ENCODE measurements around the gene RPA1. TPM values are rescaled to one million over a fixed set of nuclear protein-coding genes. Genes with fewer than 3 reads are reported as not detected.

RPA1 gene
- total RNA-seq, 1 experiment from 2014 or later = 150 TPM

GRCh38 chr17:1920948-1921351 is 91.1 kb downstream of the RPA1 start:
- ATAC-seq (no peak), DNase-seq (ENCODE audit: low read depth, low spot score) (no peak)
- in situ Hi-C loops (cut with HindIII; ENCODE audit: low pct_unique_long_range_greater_than_20kb, low sequenced_read_pairs) (no loop called here), intact Hi-C loops (cut with micrococcal nuclease; ENCODE audit: unreplicated experiment) (no loop called here)
- Histone ChIP-seq H3K4me1 (ENCODE audit: control insufficient read depth, insufficient read depth, low read length) (no peaks in the 10 kb centered on the region), H3K27ac (ENCODE audit: low read length) (no peak overlapping the region), H3K27me3 (ENCODE audit: control insufficient read depth, insufficient read depth, low read length) (no peaks in the 10 kb centered on the region), H3K4me3 (ENCODE audit: low read depth in 2 of 2, low read length in 2 of 2) (no peak overlapping the region), H3K9me3 (ENCODE audit: control insufficient read depth, insufficient read depth, low read depth, low read length) (no peaks in the 10 kb centered on the region), H3K36me3 (ENCODE audit: control insufficient read depth, insufficient read depth, low read length) (no peaks in the 10 kb centered on the region)
- POLR2A ChIA-PET = no interaction called here
- no TSS peak for BruUV-seq (replicated peaks)
- CTCF ChIA-PET = no interaction called here
- TF ChIP-seq, protein P1, sequence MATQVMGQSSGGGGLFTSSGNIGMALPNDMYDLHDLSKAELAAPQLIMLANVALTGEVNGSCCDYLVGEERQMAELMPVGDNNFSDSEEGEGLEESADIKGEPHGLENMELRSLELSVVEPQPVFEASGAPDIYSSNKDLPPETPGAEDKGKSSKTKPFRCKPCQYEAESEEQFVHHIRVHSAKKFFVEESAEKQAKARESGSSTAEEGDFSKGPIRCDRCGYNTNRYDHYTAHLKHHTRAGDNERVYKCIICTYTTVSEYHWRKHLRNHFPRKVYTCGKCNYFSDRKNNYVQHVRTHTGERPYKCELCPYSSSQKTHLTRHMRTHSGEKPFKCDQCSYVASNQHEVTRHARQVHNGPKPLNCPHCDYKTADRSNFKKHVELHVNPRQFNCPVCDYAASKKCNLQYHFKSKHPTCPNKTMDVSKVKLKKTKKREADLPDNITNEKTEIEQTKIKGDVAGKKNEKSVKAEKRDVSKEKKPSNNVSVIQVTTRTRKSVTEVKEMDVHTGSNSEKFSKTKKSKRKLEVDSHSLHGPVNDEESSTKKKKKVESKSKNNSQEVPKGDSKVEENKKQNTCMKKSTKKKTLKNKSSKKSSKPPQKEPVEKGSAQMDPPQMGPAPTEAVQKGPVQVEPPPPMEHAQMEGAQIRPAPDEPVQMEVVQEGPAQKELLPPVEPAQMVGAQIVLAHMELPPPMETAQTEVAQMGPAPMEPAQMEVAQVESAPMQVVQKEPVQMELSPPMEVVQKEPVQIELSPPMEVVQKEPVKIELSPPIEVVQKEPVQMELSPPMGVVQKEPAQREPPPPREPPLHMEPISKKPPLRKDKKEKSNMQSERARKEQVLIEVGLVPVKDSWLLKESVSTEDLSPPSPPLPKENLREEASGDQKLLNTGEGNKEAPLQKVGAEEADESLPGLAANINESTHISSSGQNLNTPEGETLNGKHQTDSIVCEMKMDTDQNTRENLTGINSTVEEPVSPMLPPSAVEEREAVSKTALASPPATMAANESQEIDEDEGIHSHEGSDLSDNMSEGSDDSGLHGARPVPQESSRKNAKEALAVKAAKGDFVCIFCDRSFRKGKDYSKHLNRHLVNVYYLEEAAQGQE (IDR thresholded peaks at IDR 0.05; ENCODE audit: insufficient read depth in 1 of 2, low read depth in 2 of 2, low read length in 1 of 2) = no peak
- TF ChIP-seq CTCF (IDR thresholded peaks at IDR 0.05) (no peak), POLR2AphosphoS5 (IDR thresholded peaks at IDR 0.05; ENCODE audit: low read depth, low read length) (no peak), TCF7L2 (IDR thresholded peaks at IDR 0.05; ENCODE audit: low read depth, low read length) (no peak), SIN3A (IDR thresholded peaks at IDR 0.05; ENCODE audit: borderline replicate concordance, insufficient read depth, low read depth, low read length) (no peak)

GRCh38 chr17:1928976-1929375 is 99.2 kb downstream of the RPA1 start:
- ATAC-seq (no peak), DNase-seq (ENCODE audit: low read depth, low spot score) (no peak)
- CTCF ChIA-PET = no interaction called here
- POLR2A ChIA-PET = no interaction called here
- no TSS peak for BruUV-seq (replicated peaks)
- intact Hi-C loops (cut with micrococcal nuclease; ENCODE audit: unreplicated experiment) (no loop called here), in situ Hi-C loops (cut with HindIII; ENCODE audit: low pct_unique_long_range_greater_than_20kb, low sequenced_read_pairs) (no loop called here)
- TF ChIP-seq SIN3A (IDR thresholded peaks at IDR 0.05; ENCODE audit: borderline replicate concordance, insufficient read depth, low read depth, low read length) = no peak
- no peak for TF ChIP-seq POLR2AphosphoS5 (IDR thresholded peaks at IDR 0.05; ENCODE audit: low read depth, low read length)
- no peak for TF ChIP-seq CTCF (IDR thresholded peaks at IDR 0.05)
- TF ChIP-seq, protein P1 (IDR thresholded peaks at IDR 0.05; ENCODE audit: insufficient read depth in 1 of 2, low read depth in 2 of 2, low read length in 1 of 2) = no peak
- no peak for TF ChIP-seq TCF7L2 (IDR thresholded peaks at IDR 0.05; ENCODE audit: low read depth, low read length)
- H3K4me1 ChIP-seq (ENCODE audit: control insufficient read depth, insufficient read depth, low read length) = no peaks in the 10 kb centered on the region
- H3K36me3 ChIP-seq (ENCODE audit: control insufficient read depth, insufficient read depth, low read length) = no peaks in the 10 kb centered on the region
- no peak overlapping the region for H3K27ac ChIP-seq (ENCODE audit: low read length)
- H3K27me3 ChIP-seq (ENCODE audit: control insufficient read depth, insufficient read depth, low read length) = no peaks in the 10 kb centered on the region
- H3K4me3 ChIP-seq (ENCODE audit: low read depth in 2 of 2, low read length in 2 of 2) = no peak overlapping the region
- no peaks in the 10 kb centered on the region for H3K9me3 ChIP-seq (ENCODE audit: control insufficient read depth, insufficient read depth, low read depth, low read length)
